Stimulated activated CD4-positive, alpha-beta T cell treated with anti-CD3 and anti-CD28 coated beads, Interleukin-15, amount 100 ng/mL, for 48 hours (primary cell): ENCODE results near the gene PDZRN3.

ENCODE experiments used
- DNase-seq, 2 donors: peaks; one replicate each; pipeline ENCODE4 v3.0.0-alpha.2; 2020; ENCODE audit warnings: low read depth in 2 of 2

The PDZRN3 gene

DNA sequence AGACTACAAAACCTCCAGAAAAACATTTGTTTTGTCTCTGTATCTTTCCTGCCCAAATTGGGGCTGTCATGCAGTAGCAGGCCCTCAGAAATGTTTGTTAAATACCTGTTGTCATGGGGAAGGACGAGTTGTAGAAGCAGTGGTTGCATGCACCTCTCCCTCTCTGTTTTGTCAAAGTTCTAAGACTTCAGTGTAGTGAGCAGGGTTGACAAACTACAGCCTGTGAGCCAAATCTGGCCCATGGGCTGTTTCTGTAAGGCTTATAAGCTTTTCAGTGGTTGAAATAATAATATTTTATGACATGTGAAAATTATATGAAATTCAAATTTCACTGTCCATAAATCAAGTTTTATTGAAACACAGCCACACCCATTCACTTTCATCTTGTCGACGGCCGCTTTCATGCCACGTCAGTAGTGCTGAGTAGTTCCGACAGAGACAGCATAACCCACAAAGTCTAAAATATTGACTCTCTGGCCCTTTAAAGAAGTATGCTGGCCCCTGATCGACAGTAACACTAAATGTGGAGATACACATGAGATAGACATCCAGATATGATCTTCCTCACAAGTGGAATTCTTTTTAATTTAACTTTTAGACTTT lies 102.9 kb downstream of the PDZRN3 start:
- DNase-seq, result no peak

DNA sequence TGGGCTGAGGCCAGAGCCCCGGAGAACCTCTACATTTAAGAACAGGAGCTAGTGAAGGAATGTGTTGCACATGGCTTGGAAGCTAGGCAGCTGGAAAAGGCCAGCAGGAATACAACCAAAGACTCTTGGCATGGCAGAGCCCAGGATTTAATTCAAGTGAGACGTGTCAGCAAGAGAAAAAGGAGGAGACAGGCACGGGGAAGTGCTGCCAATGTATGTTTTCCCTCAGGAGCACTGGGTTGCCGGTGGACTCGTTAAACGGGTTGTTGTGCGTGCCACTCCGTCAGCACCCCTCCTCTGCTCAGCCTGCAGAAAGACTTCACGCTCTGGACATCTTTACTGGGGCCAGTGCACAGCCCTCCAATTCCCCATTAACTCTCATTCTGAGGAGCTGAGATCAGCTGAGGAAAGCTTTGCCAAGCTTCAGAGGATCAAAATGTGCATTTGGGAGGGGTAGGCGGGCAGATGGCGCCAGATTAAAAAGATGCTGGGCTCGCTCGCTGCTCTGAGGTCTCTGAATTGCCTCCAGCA lies 103.7 kb downstream of the PDZRN3 start:
- DNase-seq, result no peak

DNA sequence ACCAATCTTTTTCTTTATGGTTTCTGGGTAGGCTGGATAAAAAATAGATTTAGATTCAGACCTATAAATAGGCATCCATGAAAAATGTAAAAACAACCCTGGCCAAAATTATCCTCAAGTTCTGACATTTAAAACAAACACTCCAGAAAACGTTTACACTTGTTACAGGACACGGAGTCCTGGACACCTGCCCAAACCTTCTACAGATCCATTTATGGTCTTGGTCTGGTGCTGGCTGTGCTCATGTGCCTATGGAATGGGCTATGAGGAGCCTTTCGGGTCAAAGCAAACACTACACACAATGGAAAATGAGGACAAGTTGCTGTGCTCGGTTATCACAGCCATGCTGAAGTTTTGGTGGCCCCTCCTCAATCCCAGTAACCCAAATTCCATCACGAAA lies 108.1 kb downstream of the PDZRN3 start:
- no peak for DNase-seq

DNA sequence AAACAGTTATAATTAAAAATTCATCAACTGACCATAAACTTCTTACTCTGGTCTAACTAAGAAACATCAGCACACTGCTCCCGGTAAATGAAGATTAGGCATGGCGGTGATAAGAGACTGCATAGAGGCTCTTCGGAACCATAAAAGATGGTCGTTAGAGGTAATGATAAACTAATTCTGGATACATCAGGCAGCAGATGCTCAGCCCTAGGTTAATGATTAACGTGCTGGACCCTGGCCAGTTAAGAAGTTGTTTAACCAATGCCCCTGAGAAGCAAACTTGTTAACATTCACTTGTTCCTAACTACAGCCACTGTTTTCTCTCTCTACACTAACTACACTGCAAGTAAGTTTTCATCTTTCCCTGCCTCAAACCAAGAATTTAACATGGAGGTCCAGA lies 111.5 kb downstream of the PDZRN3 start:
- DNase-seq, result no peak

DNA sequence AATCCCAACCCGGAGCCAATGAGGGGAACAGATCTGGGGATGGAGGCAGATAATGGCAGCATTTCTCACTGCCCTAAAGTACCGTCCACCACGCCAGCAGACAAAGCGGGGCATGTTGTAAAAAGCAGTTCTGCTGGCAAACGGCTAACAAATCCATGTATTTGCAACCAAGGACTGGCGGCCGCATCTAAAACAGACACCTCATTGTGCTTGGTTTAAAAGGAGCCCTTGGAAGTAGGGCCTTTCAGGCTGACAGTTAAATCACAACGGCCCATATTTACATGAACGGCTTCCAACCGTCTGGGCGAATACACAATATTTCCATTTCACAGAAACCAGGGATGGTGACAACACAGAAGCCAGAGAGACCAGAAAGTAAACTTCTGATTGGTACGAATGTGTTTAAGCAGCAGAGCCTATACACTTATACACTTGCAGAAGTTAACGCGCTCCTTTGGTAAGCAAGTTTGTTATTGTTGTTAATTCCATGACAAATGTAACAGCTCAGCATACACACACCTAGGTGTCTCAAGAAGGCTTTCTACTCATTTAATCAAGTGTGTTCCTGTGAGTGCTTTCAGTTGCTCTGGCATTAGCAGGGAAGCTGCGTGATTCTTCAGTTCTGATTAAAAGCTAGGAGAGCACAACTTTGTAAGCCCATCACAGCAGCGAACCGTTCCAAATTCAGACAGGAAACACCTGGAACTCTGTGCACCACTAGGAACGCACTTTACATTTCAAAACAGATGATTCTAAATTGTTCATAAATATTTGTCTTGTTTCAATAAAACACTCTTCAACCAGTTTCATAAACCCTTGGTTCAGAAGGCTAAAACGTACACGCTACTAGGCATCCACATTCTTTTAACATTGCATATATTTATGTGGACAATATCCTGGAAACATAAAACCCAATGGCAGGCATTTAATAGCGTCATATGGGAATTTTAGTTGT lies 112.9 kb downstream of the PDZRN3 start:
- DNase-seq, result no peak

DNA sequence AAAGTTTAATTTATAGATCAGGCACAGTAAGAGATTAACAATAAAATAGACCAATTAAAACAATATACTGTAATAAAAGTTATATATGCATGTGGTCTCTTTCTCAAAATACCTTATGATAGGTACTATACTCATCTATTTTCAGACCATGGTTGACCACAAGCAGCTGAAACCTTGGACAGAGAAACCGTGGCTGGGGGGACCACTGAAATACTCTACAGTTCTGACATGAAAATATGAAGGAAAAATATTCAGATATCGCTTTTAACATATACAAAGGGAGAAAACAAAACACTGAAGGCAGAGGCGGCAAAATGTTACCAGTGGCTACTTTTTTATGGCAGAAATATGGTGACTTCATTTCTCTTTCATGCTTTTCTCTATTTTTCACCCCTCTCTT lies 114.0 kb downstream of the PDZRN3 start:
- no peak for DNase-seq

DNA sequence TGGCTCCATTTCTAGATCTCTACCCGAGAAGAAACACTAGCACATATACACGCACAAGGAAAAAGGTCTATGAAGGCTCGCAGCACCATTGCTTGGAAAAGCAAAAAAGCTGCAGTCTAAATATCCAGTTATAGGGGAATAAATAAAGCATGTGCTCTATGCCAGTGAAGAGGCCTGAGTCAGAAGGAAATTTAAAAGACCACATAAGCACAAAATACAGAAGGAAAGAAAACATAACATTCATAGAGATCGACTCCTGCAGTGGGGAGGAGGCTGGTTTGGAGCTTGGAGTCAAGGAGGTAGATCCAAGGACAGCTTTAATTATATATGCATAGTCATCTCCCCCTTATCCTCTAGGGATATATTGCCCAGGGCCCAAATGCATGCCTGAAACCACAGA lies 114.4 kb downstream of the PDZRN3 start:
- DNase-seq, result no peak

DNA sequence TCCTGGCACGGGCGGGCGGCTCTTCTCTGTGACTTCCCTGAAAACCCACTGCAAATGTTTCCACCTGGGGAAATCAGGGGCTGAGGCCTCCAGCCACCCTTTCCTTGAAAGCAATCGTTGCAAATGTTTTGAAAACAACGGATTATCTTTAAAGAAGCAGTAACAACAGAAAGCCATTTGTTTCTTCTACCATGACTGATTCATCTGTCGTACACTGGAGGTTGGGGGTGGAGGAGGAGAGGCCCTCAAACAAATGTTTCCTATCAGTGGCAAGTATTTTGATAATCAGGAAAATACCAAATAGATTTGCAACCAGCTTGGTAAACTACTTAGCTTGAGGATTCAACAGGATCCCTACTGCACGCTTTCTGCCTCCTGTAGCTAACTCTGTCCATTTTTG lies 114.9 kb downstream of the PDZRN3 start:
- DNase-seq, result no peak

DNA sequence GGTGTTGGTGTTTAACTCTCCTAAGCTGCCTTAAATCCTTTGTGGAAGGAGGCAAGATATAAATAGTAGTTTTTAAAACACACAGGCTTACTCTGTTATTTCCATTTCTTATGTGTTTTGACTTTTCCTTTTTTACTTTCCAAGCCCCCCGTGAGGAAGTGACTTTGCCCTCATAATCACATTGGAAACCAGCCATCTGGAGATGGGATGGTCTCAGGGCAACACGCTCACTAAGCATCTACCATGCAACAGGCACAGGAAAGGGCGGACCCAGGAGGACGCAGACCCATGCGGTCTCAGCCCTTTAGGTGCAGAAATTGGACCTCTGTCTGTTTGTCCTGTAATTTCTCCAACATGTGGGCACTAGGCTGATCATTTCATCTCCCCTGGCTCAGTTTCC lies 115.7 kb downstream of the PDZRN3 start:
- no peak for DNase-seq

DNA sequence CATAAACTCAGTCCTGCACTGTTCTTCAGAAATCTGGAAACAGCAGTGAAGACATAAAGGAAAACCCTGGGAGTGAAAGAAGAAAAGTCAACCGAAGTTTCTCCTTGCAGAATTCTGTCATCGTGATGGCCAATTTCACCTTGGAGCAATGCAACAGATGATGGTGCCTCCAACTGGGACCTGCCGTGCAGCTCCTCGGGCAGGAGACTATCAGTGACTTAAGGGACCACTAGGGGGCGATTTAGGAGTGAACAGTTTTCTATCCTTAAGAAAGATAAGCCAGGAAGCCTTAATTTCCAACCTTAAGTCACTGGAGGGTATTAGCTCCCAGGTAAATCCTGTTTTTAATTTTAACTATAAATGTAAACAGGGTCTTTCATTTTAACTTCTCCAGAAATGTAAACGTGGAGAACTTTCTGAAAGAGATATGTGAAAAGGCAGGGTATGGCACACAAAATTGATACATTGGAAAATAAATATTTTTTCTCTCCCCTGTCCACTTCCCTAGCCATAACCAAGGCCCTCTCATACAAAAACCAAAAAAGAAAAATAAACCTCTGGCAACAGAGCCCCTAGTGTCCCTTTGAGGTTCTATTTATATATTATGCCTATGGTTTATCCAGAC lies 116.3 kb downstream of the PDZRN3 start:
- DNase-seq, result peak in 1 of 2 donors; percentile 14

DNA sequence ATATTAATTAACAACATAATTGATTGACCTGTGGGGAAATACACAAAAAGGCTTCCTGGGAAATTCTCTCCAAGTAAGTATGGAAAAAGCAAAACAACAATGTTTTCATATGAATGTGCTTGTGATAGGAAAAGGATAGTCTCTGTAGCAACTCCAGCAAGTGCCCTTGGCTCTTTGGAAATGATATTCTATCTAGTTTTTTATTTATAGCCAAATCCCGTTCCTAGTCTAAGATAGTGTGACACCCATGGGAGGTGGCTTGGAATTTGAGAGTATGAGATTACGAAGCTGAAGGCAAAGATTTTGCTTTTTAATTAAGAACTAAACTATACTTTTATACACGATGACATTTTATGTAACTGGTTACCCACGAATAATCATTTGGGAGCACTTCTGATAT lies 119.9 kb downstream of the PDZRN3 start:
- no peak for DNase-seq

DNA sequence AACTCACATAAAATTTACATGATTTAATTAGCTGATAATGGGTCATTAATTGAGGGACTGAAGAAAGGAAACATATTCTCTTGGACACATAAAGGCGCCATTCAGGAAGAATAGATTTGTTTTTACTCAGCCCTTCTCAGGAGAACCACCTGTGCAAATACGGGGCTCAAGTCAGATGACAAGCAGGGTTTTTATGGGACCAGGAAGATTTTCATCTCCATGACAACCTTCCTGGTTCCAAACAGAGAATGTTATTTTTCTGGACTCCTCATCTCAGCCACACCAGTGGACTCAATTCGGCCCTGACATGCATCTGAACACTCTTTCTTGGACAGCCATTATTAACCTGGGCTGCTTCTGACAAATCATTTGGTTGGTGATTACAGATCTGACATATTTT lies 120.5 kb downstream of the PDZRN3 start:
- DNase-seq, result no peak

DNA sequence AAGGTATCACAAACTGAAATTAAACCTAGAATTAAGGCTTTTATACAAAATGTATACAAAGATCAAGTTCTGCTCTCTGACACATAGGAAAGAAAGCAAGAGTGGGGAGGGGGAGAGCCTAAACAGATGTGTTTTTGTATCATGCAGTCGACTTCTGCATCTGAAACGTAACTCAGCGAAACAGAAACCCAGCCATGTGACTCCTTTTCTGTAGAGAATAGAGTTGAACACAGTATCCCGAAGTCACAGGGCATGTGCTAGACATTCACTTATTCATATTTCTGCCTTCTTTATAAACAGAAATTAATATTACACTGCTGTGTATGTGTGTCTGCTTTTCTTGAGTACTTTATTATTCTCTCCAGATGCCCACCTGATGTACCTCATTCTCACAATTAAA lies 121.0 kb downstream of the PDZRN3 start:
- DNase-seq, result no peak

DNA sequence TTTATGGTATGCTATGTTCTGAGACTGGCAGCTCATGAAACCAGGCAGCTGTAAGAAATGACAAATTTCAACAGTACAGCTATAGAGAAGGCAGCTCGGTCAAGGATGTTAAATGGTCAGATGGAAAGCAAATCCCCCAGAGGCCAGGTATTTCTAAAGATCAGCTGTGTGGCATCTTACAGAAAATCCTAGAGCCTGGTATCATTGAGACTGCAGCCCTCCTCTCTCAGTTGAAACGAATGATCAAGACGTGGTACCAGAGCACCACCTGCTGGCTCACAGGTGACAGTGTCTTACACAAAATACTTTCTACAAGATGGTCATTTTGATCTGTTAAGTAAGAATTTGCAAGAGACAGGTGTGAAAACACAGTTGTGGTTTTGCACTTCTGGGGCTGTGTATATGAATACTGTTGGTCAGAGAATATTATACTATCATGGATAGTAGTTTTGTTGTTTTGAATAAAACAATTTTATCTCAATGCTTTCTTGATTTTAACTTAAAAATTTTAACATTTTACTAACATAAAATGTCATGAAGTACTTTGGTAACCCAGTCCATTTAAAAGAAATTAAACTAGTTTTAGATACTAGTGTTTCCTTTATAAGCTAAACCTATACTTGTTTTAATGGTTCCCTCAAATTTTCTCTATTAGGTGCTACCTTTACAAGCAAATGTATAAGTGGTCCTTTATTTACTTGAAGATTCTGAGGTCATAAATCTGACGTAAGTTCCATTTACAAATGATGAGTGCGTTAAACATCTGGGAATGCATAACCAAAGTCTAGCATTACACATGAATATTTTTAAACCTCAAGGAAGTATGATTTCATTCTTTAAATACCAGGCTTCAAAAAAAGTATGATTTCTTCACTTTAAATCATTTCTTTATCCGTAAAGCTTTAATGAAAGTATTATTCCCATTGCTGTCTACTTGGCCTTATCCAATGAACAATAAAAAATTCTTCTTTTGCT lies 121.8 kb downstream of the PDZRN3 start:
- peak; percentile 5 to 29 for DNase-seq

DNA sequence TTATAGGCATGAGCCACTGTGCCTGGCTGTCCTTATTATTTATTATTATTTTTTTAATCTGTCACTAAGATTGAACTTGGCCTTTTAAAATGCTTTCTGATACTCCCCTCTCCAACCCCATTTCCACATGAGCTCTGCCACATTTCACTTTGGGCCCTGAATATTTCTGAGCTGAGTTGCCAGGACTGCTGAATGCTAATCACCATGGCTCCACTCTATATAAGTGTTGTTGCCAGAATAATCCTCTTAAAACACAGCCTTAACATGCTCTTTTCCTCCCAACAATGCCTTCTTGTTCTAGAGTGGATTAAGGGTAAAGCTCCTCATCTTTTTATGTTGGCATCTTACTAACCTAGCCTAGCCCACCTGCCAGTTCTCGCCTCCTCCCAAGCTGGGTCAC lies 124.4 kb downstream of the PDZRN3 start:
- DNase-seq, result no peak

DNA sequence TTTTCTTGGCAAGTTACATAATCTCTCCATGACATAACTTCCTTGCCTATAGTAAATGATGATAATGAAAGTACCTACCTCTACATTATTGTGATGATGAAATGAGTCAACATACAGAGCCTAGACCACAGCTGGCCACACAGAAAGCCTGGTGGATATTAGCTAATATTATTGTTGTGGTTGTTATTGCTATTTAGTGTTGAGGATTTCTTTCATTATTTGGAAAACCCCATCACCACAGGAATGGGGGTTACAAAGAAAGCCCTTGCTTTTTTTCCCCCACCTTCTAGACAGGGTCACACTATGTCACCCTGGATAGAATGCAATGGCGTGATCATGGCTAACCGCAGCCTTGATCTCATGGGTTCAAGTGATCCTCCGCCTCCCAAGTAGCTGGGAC lies 125.0 kb downstream of the PDZRN3 start:
- DNase-seq, result no peak

DNA sequence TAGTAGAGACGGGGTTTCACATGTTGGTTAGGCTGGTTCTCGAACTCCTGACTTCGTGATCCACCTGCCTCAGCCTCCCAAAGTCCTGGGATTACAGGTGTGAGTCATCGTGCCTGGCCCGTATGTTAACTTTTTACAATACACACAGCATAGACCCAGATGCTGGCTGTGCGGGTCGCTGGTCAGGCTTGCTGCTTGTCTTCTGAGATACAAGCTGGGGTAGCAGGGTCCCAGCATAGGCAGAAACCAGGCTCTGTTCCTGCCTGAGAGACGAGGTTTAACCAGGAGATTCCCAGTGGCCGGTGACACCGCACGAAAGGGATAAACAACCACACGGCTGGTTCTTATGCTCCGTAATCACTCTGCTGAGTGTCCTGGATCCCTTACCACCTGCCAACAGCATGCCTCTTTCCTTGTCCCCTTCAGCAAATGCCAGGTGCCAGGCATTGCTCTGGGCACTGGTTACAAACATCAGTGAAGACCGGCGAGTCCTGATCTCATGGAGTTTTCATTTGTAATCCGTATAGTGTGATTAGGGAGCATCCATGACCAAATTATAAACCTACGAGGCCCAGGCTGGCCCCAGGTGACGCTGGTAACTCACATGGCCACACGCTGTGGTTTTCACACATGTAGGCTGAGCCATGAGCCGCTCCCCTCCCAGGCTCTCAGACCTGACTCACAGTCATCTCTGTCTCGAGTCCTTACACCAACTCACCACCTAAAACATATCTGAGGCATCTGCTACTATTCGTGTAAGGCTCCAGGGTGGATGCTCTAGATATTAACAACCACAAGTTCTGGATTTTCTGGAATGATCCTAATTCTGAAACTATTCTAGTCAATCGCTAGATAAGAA lies 125.7 kb downstream of the PDZRN3 start:
- peak in 1 of 2 donors; percentile 8 for DNase-seq

DNA sequence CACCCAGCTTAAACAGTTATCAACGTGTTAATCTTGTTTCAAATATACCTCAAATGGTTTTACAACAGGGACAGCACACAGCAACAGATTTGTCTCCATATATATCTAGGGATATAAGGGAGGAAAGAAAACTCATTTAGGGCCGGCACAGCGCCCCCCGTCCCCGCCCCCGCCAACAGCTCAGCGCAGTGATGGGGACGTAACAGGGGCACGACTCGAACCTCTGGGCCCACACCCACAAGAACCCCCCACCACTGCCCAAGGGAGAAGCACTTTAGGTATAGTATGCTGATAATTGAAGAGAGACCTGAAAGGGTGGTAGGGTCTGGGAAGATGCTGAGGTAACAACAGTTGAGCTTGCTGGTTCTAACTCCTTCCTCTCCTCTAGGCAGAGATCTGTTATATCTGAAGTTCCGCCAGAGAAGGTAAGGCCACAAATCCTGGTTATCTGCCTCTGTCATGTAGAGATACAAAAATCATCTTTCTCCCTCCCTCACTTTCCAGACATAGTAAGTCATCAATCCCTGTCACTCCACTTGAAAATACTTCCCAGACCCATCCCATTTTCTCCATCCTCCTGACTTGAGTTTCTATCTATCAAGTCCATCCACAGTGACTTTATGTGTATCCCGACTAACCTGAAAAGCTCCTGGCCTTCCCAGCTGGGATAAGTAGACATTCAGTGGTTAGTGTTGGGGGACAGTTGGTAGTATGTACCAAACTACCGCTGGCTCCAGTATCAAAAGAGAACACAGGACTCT lies 126.9 kb downstream of the PDZRN3 start:
- no peak for DNase-seq

DNA sequence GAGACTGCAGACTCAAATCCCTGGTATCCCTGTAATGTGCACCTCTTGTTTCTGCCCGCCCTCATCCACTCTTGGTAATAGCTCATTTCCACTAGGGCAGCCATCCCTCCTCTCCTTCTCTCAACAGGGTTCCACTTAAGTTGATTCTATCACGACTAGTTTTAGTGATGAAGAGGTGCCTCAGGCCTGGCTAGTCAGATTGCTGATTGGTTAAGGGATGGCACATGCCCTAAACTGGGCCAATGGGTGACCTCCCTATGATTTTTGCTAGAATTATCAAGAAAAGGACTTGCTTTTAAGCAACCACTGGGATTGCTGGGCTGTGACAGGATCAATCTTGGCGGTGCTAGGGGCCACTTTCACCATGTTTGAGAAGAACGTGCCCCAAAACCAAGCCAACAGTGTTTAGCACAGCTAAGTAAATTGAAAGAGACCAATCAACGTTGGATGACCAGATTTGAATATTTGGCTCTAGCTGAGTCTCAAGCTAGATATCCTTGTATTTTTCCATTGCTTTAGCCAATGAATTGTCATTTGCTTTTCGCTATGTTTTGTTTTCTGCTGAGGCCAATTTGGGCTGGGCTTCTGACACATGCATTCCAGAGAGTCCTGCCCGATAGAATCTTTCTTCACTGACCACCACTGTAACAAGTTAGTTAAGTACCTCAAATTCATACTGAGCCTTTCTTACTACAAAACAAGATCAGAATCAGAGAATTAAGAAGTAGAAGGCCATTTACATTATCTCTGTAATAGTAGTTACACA lies 131.0 kb downstream of the PDZRN3 start:
- no peak for DNase-seq
